Activated T-cell treated with anti-CD3 and anti-CD28 coated beads, Interleukin-2, amount 50 U/mL, for 72 hours (primary cell): ENCODE data around the gene SPINK14. TPM values are rescaled to one million over a fixed set of nuclear protein-coding genes. Genes with fewer than 3 reads are reported as not detected.

ENCODE experiments used
- ATAC-seq, 2 donors: fragments of 150-1000 bp; cut with Tn5 transposase; replicated peaks in 1 of 2; 2 replicates each; pipeline ENCODE4 v1.10.0; 2021; ENCODE audit warnings: moderate library complexity in 2 of 2, mild to moderate bottlenecking in 1 of 2
- DNase-seq, 2 donors: peaks; one replicate each; pipeline ENCODE4 v3.0.0; 2021 to 2022; ENCODE audit warnings: mixed read lengths in 1 of 2
- H3K27ac Mint-ChIP-seq: one replicate; pipeline ENCODE4 v1.8.0; 2022; ENCODE audit warnings: mild to moderate bottlenecking, moderate library complexity, mixed read lengths
- H3K27me3 Mint-ChIP-seq: one replicate; pipeline ENCODE4 v1.8.0; 2022; ENCODE audit warnings: low read depth, mixed read lengths
- H3K36me3 Mint-ChIP-seq, 2 donors: one replicate each; pipeline ENCODE4 v1.8.0; 2022; ENCODE audit warnings: mixed read lengths in 2 of 2, mild to moderate bottlenecking in 1 of 2; ENCODE audit not compliant: insufficient read depth in 2 of 2
- H3K4me1 Mint-ChIP-seq: one replicate; pipeline ENCODE4 v1.8.0; 2022; ENCODE audit warnings: low read depth, mixed read lengths
- H3K4me3 Mint-ChIP-seq, 2 donors: one replicate each; pipeline ENCODE4 v1.8.0; 2022; ENCODE audit warnings: mild to moderate bottlenecking in 2 of 2, mixed read lengths in 2 of 2, moderate library complexity in 2 of 2
- H3K9me3 Mint-ChIP-seq, 2 donors: one replicate each; pipeline ENCODE4 v1.8.0; 2022; ENCODE audit warnings: mixed read lengths in 2 of 2
- total RNA-seq, 2 donors: library from RNA; stranded (reverse); gene quantifications; one replicate each; pipeline ENCODE4 v1.2.3, GENCODE V29; 2022

Gene SPINK14
- total RNA-seq, 2 donors from 2014 or later, result not detected

- Mint-ChIP-seq H3K27ac (no peak overlapping the region), H3K4me3 (no peak overlapping the region), H3K27me3 (peaks cover 6% of the 10 kb centered on the region), H3K4me1 (no peaks in the 10 kb centered on the region), H3K9me3 (no peaks in the 10 kb centered on the region), H3K36me3 (no peaks in the 10 kb centered on the region)
- DNase-seq, result no peak
- ATAC-seq, result no peak
These were observed 5.0 kb upstream of the SPINK14 start for GRCh38 chr5:148163345-148163744.

GRCh38 chr5:148166550-148167283 is 1.6 kb upstream of the SPINK14 start:
- no peak for ATAC-seq
- no peaks in the 10 kb centered on the region for H3K4me1 Mint-ChIP-seq
- DNase-seq, result no peak
- no peak overlapping the region for H3K4me3 Mint-ChIP-seq
- H3K9me3 Mint-ChIP-seq, result no peaks in the 10 kb centered on the region
- no peaks in the 10 kb centered on the region for H3K36me3 Mint-ChIP-seq
- H3K27ac Mint-ChIP-seq, result no peak overlapping the region
- peaks cover 6% of the 10 kb centered on the region for H3K27me3 Mint-ChIP-seq

GRCh38 chr5:148172377-148172776 is 4.0 kb downstream of the SPINK14 start:
- Mint-ChIP-seq H3K27ac (no peak overlapping the region), H3K36me3 (no peaks in the 10 kb centered on the region), H3K9me3 (no peaks in the 10 kb centered on the region), H3K4me3 (no peak overlapping the region), H3K4me1 (no peaks in the 10 kb centered on the region), H3K27me3 (peaks cover 14% of the 10 kb centered on the region)
- DNase-seq (no peak), ATAC-seq (no peak)

- H3K9me3 Mint-ChIP-seq, result no peaks in the 10 kb centered on the region
- no peak overlapping the region for H3K4me3 Mint-ChIP-seq
- no peak for DNase-seq
- H3K36me3 Mint-ChIP-seq, result no peaks in the 10 kb centered on the region
- no peaks in the 10 kb centered on the region for H3K4me1 Mint-ChIP-seq
- peaks cover 22% of the 10 kb centered on the region for H3K27me3 Mint-ChIP-seq
- no peak overlapping the region for H3K27ac Mint-ChIP-seq
- ATAC-seq, result no peak
These were observed 8.1 kb downstream of the SPINK14 start for GRCh38 chr5:148176480-148176879.

- H3K27ac Mint-ChIP-seq, result no peak overlapping the region
- H3K4me3 Mint-ChIP-seq, result no peak overlapping the region
- no peaks in the 10 kb centered on the region for H3K36me3 Mint-ChIP-seq
- ATAC-seq (no peak), DNase-seq (no peak)
- H3K9me3 Mint-ChIP-seq, result no peaks in the 10 kb centered on the region
- H3K27me3 Mint-ChIP-seq, result peaks cover 22% of the 10 kb centered on the region
- H3K4me1 Mint-ChIP-seq, result no peaks in the 10 kb centered on the region
These were observed 8.9 kb downstream of the SPINK14 start for GRCh38 chr5:148177207-148177606.

GRCh38 chr5:148179234-148179824 is 11.0 kb downstream of the SPINK14 start:
- Mint-ChIP-seq H3K9me3 (no peaks in the 10 kb centered on the region), H3K27me3 (peaks cover 26% of the 10 kb centered on the region), H3K4me1 (no peaks in the 10 kb centered on the region), H3K36me3 (no peaks in the 10 kb centered on the region), H3K4me3 (no peak overlapping the region), H3K27ac (no peak overlapping the region)
- DNase-seq (peak in 1 of 2 donors; percentile 18), ATAC-seq (peak; percentile 47 to 77)

- peaks cover 6% of the 10 kb centered on the region for H3K4me1 Mint-ChIP-seq
- DNase-seq, result peak in 1 of 2 donors; percentile 36
- no peaks in the 10 kb centered on the region for H3K9me3 Mint-ChIP-seq
- H3K27me3 Mint-ChIP-seq, result peaks cover 32% of the 10 kb centered on the region
- ATAC-seq, result peak; percentile 99 to 100
- no peaks in the 10 kb centered on the region for H3K36me3 Mint-ChIP-seq
- peak overlapping the region; percentile 86 for H3K27ac Mint-ChIP-seq
- peak overlapping the region in 1 of 2 donors; percentile 39 for H3K4me3 Mint-ChIP-seq
These were observed 18.1 kb downstream of the SPINK14 start for GRCh38 chr5:148186248-148187003.

GRCh38 chr5:148191010-148191409 is 22.7 kb downstream of the SPINK14 start:
- H3K4me3 Mint-ChIP-seq, result no peak overlapping the region

GRCh38 chr5:148193202-148193601 is 24.9 kb downstream of the SPINK14 start:
- H3K36me3 Mint-ChIP-seq, result no peaks in the 10 kb centered on the region

More at GRCh38 chr5:148191010-148191409, 22.7 kb downstream of the SPINK14 start:
- Mint-ChIP-seq H3K27ac (no peak overlapping the region), H3K4me1 (peaks cover 2% of the 10 kb centered on the region), H3K27me3 (peaks cover 23% of the 10 kb centered on the region), H3K36me3 (no peaks in the 10 kb centered on the region), H3K9me3 (no peaks in the 10 kb centered on the region)
- no peak for DNase-seq
- ATAC-seq, result no peak

GRCh38 chr5:148201151-148201550 is 32.8 kb downstream of the SPINK14 start:
- peak overlapping the region; percentile 77 for H3K27ac Mint-ChIP-seq
- H3K27me3 Mint-ChIP-seq, result peaks cover 12% of the 10 kb centered on the region
- H3K36me3 Mint-ChIP-seq, result no peaks in the 10 kb centered on the region
- H3K4me1 Mint-ChIP-seq, result no peaks in the 10 kb centered on the region
- H3K4me3 Mint-ChIP-seq, result no peak overlapping the region
- no peak for ATAC-seq
- DNase-seq, result no peak
- H3K9me3 Mint-ChIP-seq, result no peaks in the 10 kb centered on the region

More at GRCh38 chr5:148193202-148193601, 24.9 kb downstream of the SPINK14 start:
- ATAC-seq (no peak), DNase-seq (no peak)
- H3K27ac Mint-ChIP-seq, result no peak overlapping the region
- no peak overlapping the region for H3K4me3 Mint-ChIP-seq
- H3K9me3 Mint-ChIP-seq, result no peaks in the 10 kb centered on the region
- peaks cover 16% of the 10 kb centered on the region for H3K27me3 Mint-ChIP-seq
- no peaks in the 10 kb centered on the region for H3K4me1 Mint-ChIP-seq

GRCh38 chr5:148202531-148203203 is 34.3 kb downstream of the SPINK14 start, which contains the start of gene SPINK6:
Gene SPINK6 (plus strand): TSS chr5:148203042. CDS start chr5:148203097, 55 bp downstream.
- Mint-ChIP-seq H3K4me3 (no peak within 1 kb of the TSS), H3K4me1 (no peaks in the 10 kb centered on the region), H3K27ac (no peak within 1 kb of the TSS), H3K36me3 (no peaks in the 10 kb centered on the region), H3K27me3 (peaks cover 12% of the 10 kb centered on the region), H3K9me3 (no peaks in the 10 kb centered on the region)
- no peak for ATAC-seq
- DNase-seq, result no peak

GRCh38 chr5:148205044-148205806 is 36.9 kb downstream of the SPINK14 start:
- ATAC-seq (no peak), DNase-seq (no peak)
- no peaks in the 10 kb centered on the region for H3K36me3 Mint-ChIP-seq
- H3K4me1 Mint-ChIP-seq, result no peaks in the 10 kb centered on the region
- peaks cover 12% of the 10 kb centered on the region for H3K27me3 Mint-ChIP-seq
- no peak overlapping the region for H3K27ac Mint-ChIP-seq
- H3K4me3 Mint-ChIP-seq, result no peak overlapping the region
- no peaks in the 10 kb centered on the region for H3K9me3 Mint-ChIP-seq
